Heart left ventricle (tissue), 16 donors: ENCODE measurements around the gene CTSF. TPM values are rescaled to one million over a fixed set of nuclear protein-coding genes. Genes with fewer than 3 reads are reported as not detected.

Source experiments
- ATAC-seq, 4 donors: fragments of 200-7000 bp; cut with Tn5 transposase; one replicate each; pipeline ENCODE4 v1.9.1; 2020 to 2022; ENCODE audit warnings: moderate library complexity in 4 of 4, mild to moderate bottlenecking in 3 of 4, moderate number of reproducible peaks in 1 of 4
- DNase-seq, 5 donors: peaks; one replicate each; pipeline ENCODE4 v3.0.0-alpha.2; 2020
- H3K27ac ChIP-seq, 12 donors: fragments of 200-600 bp; sonication (generic) in 4 of 12; one replicate each; pipeline versions ENCODE4 v1.5.0 to v1.8.0; 2016 to 2022; ENCODE audit warnings: mild to moderate bottlenecking in 2 of 12
- H3K27me3 ChIP-seq, 9 donors: fragments of 200-600 bp; sonication (generic) in 2 of 9; one replicate each; pipeline versions ENCODE4 v1.5.1 to v1.8.0; 2016 to 2022; ENCODE audit warnings: mild to moderate bottlenecking in 3 of 9
- H3K36me3 ChIP-seq, 9 donors: fragments of 200-600 bp; sonication (generic) in 2 of 9; one replicate each; pipeline versions ENCODE4 v1.5.0 to v1.8.0; 2018 to 2022; ENCODE audit warnings: mild to moderate bottlenecking in 2 of 9
- H3K4me1 ChIP-seq, 12 donors: fragments of 200-600 bp; sonication (generic) in 4 of 12; one replicate each; pipeline versions ENCODE4 v1.5.0 to v1.8.0; 2016 to 2022; ENCODE audit warnings: mild to moderate bottlenecking in 3 of 12
- H3K4me3 ChIP-seq, 12 donors: fragments of 200-600 bp; sonication (generic) in 4 of 12; one replicate each; pipeline versions ENCODE4 v1.5.0 to v1.8.0; 2017 to 2022; ENCODE audit warnings: mild to moderate bottlenecking in 9 of 12, moderate library complexity in 4 of 12
- H3K9me3 ChIP-seq, 12 donors: fragments of 200-600 bp; sonication (generic) in 4 of 12; one replicate each; pipeline versions ENCODE4 v1.5.0 to v1.8.0; 2016 to 2022; ENCODE audit warnings: mild to moderate bottlenecking in 1 of 12
- CTCF ChIP-seq, 12 donors: fragments of 200-600 bp; sonication (generic) in 4 of 12; IDR thresholded peaks; one replicate each; pipeline versions ENCODE4 v1.5.0 to v1.8.0; 2018 to 2022; ENCODE audit warnings: antibody characterized with exemption in 12 of 12, mild to moderate bottlenecking in 5 of 12
- POLR2A ChIP-seq, 2 donors: fragments of 450-650 bp; IDR thresholded peaks; one replicate each; pipeline ENCODE4 v1.6.1; 2017; ENCODE audit warnings: antibody characterized with exemption in 2 of 2, mild to moderate bottlenecking in 2 of 2, moderate library complexity in 2 of 2
- WGBS, 4 donors: extraction: QIAGEN DNeasy Blood & Tissue Kit in 2 of 4; methylation state at CpG; one replicate each; pipeline versions ENCODE4 v1.1.5 to v1.1.7; 2013 to 2018; 5-methylcytosine and 5-hydroxymethylcytosine counted together
- intact Hi-C, 10 donors: fragments of 100-400 bp; cut with DNase I; formaldehyde crosslinking; loops; one replicate each; pipeline versions ENCODE4 v1.11.1 to v1.14.2; 2022
- polyA plus RNA-seq, 2 donors: library from polyadenylated mRNA; stranded (reverse); fragments of 200-250 nt; gene quantifications; one replicate each; pipeline ENCODE4 v1.2.3, GENCODE V29; 2013
- total RNA-seq, 9 donors: library from RNA; depleted of rRNA in 2 of 9; stranded (reverse); fragments of >200 nt in 2 of 9; fragmentation: NEBNext Ultra II Directional in 3 of 9; extraction: Animal tissue kit (Norgen Biotek cat#: 25700) in 3 of 9; gene quantifications; one replicate each; pipeline versions ENCODE4 v1.1.0 to v1.2.4, GENCODE V29; 2016 to 2023
- donor health status: ischemic (EF 13 %, LVEDD 7.1; RV severe dilation, severe dysfunction).
- donor health status: healthy with polysubstance abuse.
- donor health status: DM: no; HTN: yes; CAD: no.
- donor health status: DM: no; HTN: no; CAD: no.
- donor health status: ischemic (EF 25% LVEDD 6.9; RV normal size, moderate dysfunction).
- donor health status: ischemic (EF 25% LVEDD 5.7; RV mildly dilated, moderate dysfunction).
- donor health status: healthy.
- donor health status: DM: yes; HTN: yes; CAD: no.
- donor health status: ischemic (EF 35%, LVEDD 5.7; RV mildly dilated, moderate dysfunction).
- donor health status: nonischemic (EF 11% LVEDD 7.7; RV severe dilation, severe dysfunction).
- donor health status: DM: yes; HTN: yes; CAD: no.
- donor health status: PGD.
- donor health status: ischemic (EF 29% LVEDD 5.4; RV normal size, mild dysfunction).
- donor health status: nonischemic (EF 23%, LVEDD 6.1; RV moderate dilation, normal function).

Gene CTSF
- total and polyA plus RNA-seq, 11 donors, result 17.7 to 76.4 (median 50.7) TPM

DNA sequence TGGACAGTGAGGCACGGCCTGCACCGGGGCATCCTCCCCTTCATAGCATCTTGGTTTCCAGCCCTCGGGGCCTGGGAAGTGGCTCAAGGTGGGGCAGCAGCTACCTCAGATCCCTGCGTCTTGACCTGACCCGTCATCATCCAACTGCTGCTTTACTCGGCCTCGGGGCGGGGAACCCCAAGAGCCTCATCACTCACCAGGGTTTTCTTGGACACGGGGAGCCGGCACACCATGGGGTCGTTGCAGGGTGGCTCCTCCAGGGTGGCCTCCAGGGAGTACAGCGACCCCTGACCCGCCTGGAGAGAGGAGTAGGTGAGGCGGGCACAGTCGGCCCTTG, 651 bp downstream of the CTSF start:
- no peak for ATAC-seq
- peaks cover 0 to 6% (median 0%) of the 10 kb centered on the region in 9 donors for H3K27me3 ChIP-seq

GRCh38 chr11:66566221-66566620, 2.2 kb downstream of the CTSF start:
- TF ChIP-seq CTCF (IDR thresholded peaks at IDR 0.05), result no peak
- no peak for TF ChIP-seq POLR2A (IDR thresholded peaks at IDR 0.05)
- intact Hi-C loops, result loop anchor here in 1 of 10 donors (10.0 kb wide), 1 partner anchor 269 kb away; no protein-coding TSS in a partner anchor
- Histone ChIP-seq H3K4me1 (peaks cover 0 to 17% (median 12%) of the 10 kb centered on the region in 12 donors), H3K36me3 (peaks cover 0 to 13% (median 0%) of the 10 kb centered on the region in 9 donors), H3K9me3 (no peaks in the 10 kb centered on the region), H3K27me3 (peaks cover 0 to 6% (median 0%) of the 10 kb centered on the region in 9 donors), H3K4me3 (no peak overlapping the region), H3K27ac (no peak overlapping the region)
- WGBS, 4 donors, result 91 to 95% (median 93%) methylated on average over 7 to 8 of the region's 8 CpGs
- DNase-seq (no peak), ATAC-seq (no peak)

More for the DNA sequence above, 651 bp downstream of the CTSF start:
- no peaks in the 10 kb centered on the region for H3K9me3 ChIP-seq
- intact Hi-C loops, result loop anchor here in 1 of 10 donors (10.0 kb wide), 1 partner anchor 267 kb away; no protein-coding TSS in a partner anchor
- peaks cover 0 to 17% (median 12%) of the 10 kb centered on the region in 12 donors for H3K4me1 ChIP-seq
- DNase-seq, result no peak
- TF ChIP-seq POLR2A (IDR thresholded peaks at IDR 0.05), result no peak
- no peak for TF ChIP-seq CTCF (IDR thresholded peaks at IDR 0.05)
- H3K27ac ChIP-seq, result peak overlapping the region in 5 of 12 donors; percentile 37 to 71 (median 47)
- 52 to 65% (median 59%) methylated on average over 9 to 15 of the region's 15 CpGs for WGBS, 4 donors
- peak overlapping the region; percentile 53 to 94 (median 68) for H3K4me3 ChIP-seq
- H3K36me3 ChIP-seq, result peaks cover 0 to 13% (median 0%) of the 10 kb centered on the region in 9 donors

GRCh38 chr11:66564984-66565383, 3.4 kb downstream of the CTSF start:
- no peak overlapping the region for H3K27ac ChIP-seq
- peaks cover 0 to 13% (median 0%) of the 10 kb centered on the region in 9 donors for H3K36me3 ChIP-seq
- H3K27me3 ChIP-seq, result peaks cover 0 to 6% (median 0%) of the 10 kb centered on the region in 9 donors
- no peaks in the 10 kb centered on the region for H3K9me3 ChIP-seq
- no peak for DNase-seq
- TF ChIP-seq CTCF (IDR thresholded peaks at IDR 0.05), result no peak
- no peak for TF ChIP-seq POLR2A (IDR thresholded peaks at IDR 0.05)
- H3K4me1 ChIP-seq, result peaks cover 0 to 17% (median 12%) of the 10 kb centered on the region in 12 donors
- WGBS, 4 donors, result 89 to 94% (median 90%) methylated on average over 5 of the region's 5 CpGs
- intact Hi-C loops, result loop anchor here in 1 of 10 donors (10.0 kb wide), 1 partner anchor 270 kb away; no protein-coding TSS in a partner anchor
- ATAC-seq, result no peak
- no peak overlapping the region for H3K4me3 ChIP-seq

DNA sequence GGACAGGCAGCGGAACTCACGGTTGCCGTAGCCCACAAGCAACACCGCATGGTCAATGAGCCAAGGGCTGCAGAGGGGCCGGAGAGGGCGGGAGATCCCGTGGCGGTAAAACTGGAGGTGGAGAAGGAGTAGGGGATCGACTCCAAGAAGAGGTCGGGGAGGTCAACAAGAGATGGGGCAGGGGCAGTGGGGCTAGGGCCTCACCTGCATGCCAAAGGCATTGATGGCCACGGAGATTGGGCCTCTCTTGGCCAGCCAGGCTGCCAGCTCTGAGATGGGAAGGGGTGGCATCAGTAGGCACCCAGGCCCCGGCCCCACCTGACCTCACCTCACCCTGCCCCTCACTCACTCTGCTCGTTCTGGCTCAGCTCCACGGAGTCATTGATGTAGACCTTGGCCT, 3.9 kb downstream of the CTSF start:
- peaks cover 0 to 17% (median 12%) of the 10 kb centered on the region in 12 donors for H3K4me1 ChIP-seq
- no peak overlapping the region for H3K27ac ChIP-seq
- intact Hi-C loops, result loop anchor here in 1 of 10 donors (10.0 kb wide), 1 partner anchor 270 kb away; no protein-coding TSS in a partner anchor
- TF ChIP-seq CTCF (IDR thresholded peaks at IDR 0.05), result no peak
- no peak for TF ChIP-seq POLR2A (IDR thresholded peaks at IDR 0.05)
- peaks cover 0 to 13% (median 0%) of the 10 kb centered on the region in 9 donors for H3K36me3 ChIP-seq
- no peak for ATAC-seq
- H3K4me3 ChIP-seq, result no peak overlapping the region
- H3K9me3 ChIP-seq, result no peaks in the 10 kb centered on the region
- DNase-seq, result no peak
- peaks cover 0 to 6% (median 0%) of the 10 kb centered on the region in 9 donors for H3K27me3 ChIP-seq
- 88 to 96% (median 90%) methylated on average over 11 to 14 of the region's 14 CpGs for WGBS, 4 donors
